Measurements from ENCODE around the gene PYGM.

The PYGM gene

GRCh38 chr11:64753380-64754123 is 6.2 kb downstream of the PYGM start:
- DNase-seq (ENCODE audit: low spot score): no peak

- no peak for DNase-seq (ENCODE audit: low spot score)
Measured at GRCh38 chr11:64753019-64753379, 6.8 kb downstream of the PYGM start.

GRCh38 chr11:64752175-64752970 is 7.4 kb downstream of the PYGM start:
- no peak for DNase-seq (ENCODE audit: low spot score)

GRCh38 chr11:64751580-64751979 is 8.2 kb downstream of the PYGM start:
- no peak for DNase-seq (ENCODE audit: low spot score)

GRCh38 chr11:64751136-64751535 is 8.6 kb downstream of the PYGM start:
- no peak for DNase-seq (ENCODE audit: low spot score)

- DNase-seq (ENCODE audit: low spot score): no peak
Measured at GRCh38 chr11:64750361-64751054, 9.3 kb downstream of the PYGM start.

- no peak for DNase-seq (ENCODE audit: low spot score)
Measured at GRCh38 chr11:64747961-64748665, 11.7 kb downstream of the PYGM start.

GRCh38 chr11:64746486-64746885 is 13.3 kb downstream of the PYGM start:
- no peak for DNase-seq (ENCODE audit: low spot score)

GRCh38 chr11:64745521-64746328 is 14.0 kb downstream of the PYGM start:
- peak; percentile 33 for DNase-seq (ENCODE audit: low spot score)

- DNase-seq (ENCODE audit: low spot score): no peak
Measured at GRCh38 chr11:64745189-64745520, 14.6 kb downstream of the PYGM start.

GRCh38 chr11:64744544-64745188 is 15.1 kb downstream of the PYGM start:
- no peak for DNase-seq (ENCODE audit: low spot score)

- DNase-seq (ENCODE audit: low spot score): no peak
Measured at GRCh38 chr11:64743591-64744543, 15.9 kb downstream of the PYGM start, which contains the start of gene RASGRP2. Gene RASGRP2 (minus strand): TSS chr11:64744142. CDS start chr11:64742866, 1,276 bp downstream.

- DNase-seq (ENCODE audit: low spot score): no peak
Measured at GRCh38 chr11:64742889-64743590, 16.7 kb downstream of the PYGM start.

GRCh38 chr11:64742087-64742888 is 17.5 kb downstream of the PYGM start:
- no peak for DNase-seq (ENCODE audit: low spot score)

- no peak for DNase-seq (ENCODE audit: low spot score)
Measured at GRCh38 chr11:64741375-64742086, 18.2 kb downstream of the PYGM start.

- no peak for DNase-seq (ENCODE audit: low spot score)
Measured at GRCh38 chr11:64739871-64740270, 19.9 kb downstream of the PYGM start.

GRCh38 chr11:64736654-64737053 is 23.1 kb downstream of the PYGM start:
- DNase-seq (ENCODE audit: low spot score): no peak

All from pons (tissue), 1 donor.